Measurements from ENCODE around the gene BACE1.

DNA sequence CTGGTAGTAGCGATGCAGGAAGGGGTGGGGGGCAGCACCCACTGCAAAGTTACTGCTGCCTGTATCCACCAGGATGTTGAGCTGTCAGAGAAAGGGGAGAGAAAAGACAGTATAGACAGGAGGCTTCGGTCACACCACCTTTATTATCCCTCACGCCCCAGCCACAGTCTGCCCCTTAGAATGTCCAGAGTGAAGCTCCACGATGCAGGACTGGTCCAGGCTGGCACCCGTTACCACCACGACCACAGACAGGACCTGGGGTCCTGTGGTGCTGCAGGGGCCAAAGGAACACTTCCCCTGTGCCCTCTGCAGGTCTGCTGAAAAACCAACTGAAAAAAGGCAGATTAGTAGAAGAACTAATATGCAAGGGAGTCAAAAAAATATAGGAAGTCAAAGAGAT is 19.2 kb downstream of the BACE1 start:
- TF ChIP-seq, protein P1, sequence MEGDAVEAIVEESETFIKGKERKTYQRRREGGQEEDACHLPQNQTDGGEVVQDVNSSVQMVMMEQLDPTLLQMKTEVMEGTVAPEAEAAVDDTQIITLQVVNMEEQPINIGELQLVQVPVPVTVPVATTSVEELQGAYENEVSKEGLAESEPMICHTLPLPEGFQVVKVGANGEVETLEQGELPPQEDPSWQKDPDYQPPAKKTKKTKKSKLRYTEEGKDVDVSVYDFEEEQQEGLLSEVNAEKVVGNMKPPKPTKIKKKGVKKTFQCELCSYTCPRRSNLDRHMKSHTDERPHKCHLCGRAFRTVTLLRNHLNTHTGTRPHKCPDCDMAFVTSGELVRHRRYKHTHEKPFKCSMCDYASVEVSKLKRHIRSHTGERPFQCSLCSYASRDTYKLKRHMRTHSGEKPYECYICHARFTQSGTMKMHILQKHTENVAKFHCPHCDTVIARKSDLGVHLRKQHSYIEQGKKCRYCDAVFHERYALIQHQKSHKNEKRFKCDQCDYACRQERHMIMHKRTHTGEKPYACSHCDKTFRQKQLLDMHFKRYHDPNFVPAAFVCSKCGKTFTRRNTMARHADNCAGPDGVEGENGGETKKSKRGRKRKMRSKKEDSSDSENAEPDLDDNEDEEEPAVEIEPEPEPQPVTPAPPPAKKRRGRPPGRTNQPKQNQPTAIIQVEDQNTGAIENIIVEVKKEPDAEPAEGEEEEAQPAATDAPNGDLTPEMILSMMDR (IDR thresholded peaks at IDR 0.05 in 8 of 11, conservative IDR thresholded peaks at IDR 0.05 in 3 of 11) = no peak
- no peak for TF ChIP-seq POLR2AphosphoS5 (IDR thresholded peaks at IDR 0.05)
- TF ChIP-seq POLR2A (IDR thresholded peaks at IDR 0.05) = no peak
